Measurements from ENCODE around the gene STK32C.

STK32C gene

DNA sequence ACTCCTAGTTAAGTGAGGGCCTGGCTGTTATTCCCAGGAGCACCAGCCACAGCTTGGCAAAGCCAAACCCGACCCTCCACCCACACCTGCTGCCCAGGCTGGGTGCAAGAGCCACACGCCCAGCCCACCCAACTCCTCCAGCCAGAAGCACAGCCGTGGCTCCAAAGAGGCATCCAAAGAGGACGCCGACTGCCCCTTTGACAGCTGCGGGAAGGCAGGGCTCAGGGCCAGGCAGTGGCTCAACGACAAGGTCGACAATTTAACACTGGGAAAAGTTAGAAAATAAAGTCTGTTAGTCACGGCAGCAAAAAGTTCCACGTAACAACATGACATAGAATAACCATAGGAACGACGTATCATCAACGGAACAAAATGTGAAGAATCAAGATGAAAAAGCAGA lies 66.7 kb downstream of the STK32C start:
- DNase-seq (ENCODE audit: low read depth), result no peak

GRCh38 chr10:132240581-132240980 lies 67.2 kb downstream of the STK32C start:
- no peak overlapping the region for H3K4me3 ChIP-seq (ENCODE audit: low read depth, low read length)
- TF ChIP-seq, protein P1, sequence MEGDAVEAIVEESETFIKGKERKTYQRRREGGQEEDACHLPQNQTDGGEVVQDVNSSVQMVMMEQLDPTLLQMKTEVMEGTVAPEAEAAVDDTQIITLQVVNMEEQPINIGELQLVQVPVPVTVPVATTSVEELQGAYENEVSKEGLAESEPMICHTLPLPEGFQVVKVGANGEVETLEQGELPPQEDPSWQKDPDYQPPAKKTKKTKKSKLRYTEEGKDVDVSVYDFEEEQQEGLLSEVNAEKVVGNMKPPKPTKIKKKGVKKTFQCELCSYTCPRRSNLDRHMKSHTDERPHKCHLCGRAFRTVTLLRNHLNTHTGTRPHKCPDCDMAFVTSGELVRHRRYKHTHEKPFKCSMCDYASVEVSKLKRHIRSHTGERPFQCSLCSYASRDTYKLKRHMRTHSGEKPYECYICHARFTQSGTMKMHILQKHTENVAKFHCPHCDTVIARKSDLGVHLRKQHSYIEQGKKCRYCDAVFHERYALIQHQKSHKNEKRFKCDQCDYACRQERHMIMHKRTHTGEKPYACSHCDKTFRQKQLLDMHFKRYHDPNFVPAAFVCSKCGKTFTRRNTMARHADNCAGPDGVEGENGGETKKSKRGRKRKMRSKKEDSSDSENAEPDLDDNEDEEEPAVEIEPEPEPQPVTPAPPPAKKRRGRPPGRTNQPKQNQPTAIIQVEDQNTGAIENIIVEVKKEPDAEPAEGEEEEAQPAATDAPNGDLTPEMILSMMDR (IDR thresholded peaks at IDR 0.05; ENCODE audit: insufficient read depth, low read depth, low read length, missing control alignments), result no peak
- no peak for DNase-seq (ENCODE audit: low read depth)

More for the DNA sequence above, 66.7 kb downstream of the STK32C start:
- TF ChIP-seq, protein P1 (IDR thresholded peaks at IDR 0.05; ENCODE audit: insufficient read depth, low read depth, low read length, missing control alignments), result no peak
- H3K4me3 ChIP-seq (ENCODE audit: low read depth, low read length), result no peak overlapping the region

DNA sequence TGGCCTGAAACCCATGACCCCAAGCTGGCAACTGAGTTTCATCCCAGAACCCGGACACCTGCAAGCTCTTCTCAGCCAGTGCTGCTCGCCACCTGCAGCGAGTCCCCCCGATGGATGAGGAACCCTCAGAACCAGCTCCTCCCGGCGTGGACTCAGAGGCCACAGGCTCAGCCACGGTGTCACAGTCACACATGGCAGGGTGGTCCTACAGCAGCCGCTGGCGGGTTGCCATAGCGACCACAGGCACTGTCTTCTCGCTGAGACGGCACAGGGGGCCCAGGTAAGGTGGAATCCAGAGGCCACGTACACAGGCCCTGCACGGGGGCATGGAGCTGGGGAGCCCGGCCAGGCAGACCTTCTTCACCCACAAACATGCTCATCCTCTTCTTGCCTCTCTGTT lies 67.6 kb downstream of the STK32C start:
- DNase-seq (ENCODE audit: low read depth), result no peak
- TF ChIP-seq, protein P1 (IDR thresholded peaks at IDR 0.05; ENCODE audit: insufficient read depth, low read depth, low read length, missing control alignments), result no peak
- H3K4me3 ChIP-seq (ENCODE audit: low read depth, low read length), result no peak overlapping the region

- H3K4me3 ChIP-seq (ENCODE audit: low read depth, low read length), result no peak overlapping the region
- no peak for DNase-seq (ENCODE audit: low read depth)
- TF ChIP-seq, protein P1 (IDR thresholded peaks at IDR 0.05; ENCODE audit: insufficient read depth, low read depth, low read length, missing control alignments), result no peak
Measured at GRCh38 chr10:132239126-132240031, 68.4 kb downstream of the STK32C start.

DNA sequence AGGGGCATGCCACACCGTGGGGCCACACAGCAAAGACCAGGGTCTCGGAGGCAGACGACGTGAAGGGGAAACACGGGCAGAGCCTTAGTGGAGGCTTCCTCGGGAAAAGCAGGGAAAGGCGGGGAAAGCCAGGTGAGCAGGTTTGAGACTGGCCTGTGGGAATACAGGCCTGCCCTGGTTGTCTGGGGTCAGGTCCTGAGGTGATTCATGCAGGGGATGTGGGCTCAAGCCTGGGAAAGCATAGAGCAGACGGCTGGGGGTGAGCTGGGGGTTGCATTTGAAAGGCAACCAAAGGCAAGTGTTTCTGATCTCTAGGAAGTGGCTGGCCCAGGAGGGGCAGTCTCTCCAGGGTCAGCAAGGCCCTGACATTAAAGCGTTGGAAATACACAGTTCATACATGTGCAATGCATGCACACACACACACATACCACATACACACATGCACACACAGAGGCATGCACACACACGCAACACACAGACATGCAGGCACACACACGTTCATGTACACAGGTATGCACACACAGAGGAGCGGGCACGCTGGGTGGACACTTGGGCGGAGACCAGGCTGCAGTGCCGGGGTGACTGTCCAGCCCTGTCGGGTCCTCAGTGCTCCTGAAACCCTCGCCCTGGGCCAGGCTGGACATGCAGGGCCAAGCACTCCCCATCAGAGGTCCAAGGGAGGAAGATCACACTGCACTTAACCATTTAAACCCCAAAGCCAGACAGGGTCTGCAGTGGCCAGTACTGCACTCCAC lies 69.2 kb downstream of the STK32C start:
- H3K4me3 ChIP-seq (ENCODE audit: low read depth, low read length), result no peak overlapping the region
- no peak for DNase-seq (ENCODE audit: low read depth)
- TF ChIP-seq, protein P1 (IDR thresholded peaks at IDR 0.05; ENCODE audit: insufficient read depth, low read depth, low read length, missing control alignments), result no peak

DNA sequence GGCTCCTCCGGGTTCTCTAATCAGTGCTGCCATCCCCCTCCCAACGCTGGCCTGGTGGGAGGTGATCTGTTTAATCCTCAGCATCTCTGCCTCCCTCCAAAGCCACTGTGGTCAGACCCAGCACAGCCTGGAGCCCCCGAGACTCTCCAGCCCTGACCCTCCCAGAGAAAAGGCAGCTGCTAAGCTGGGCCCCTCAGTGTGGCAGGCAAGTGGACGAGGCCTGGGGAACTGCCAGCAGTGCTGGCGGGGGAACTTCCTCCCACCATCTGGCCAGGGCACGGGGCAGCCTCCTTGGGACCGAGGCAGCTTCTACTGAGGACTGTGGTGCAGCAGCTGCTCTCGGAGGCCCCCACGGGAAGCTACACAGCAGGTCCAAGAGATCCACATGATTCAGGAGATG lies 69.9 kb downstream of the STK32C start:
- H3K4me3 ChIP-seq (ENCODE audit: low read depth, low read length), result no peak overlapping the region
- DNase-seq (ENCODE audit: low read depth), result no peak
- TF ChIP-seq, protein P1 (IDR thresholded peaks at IDR 0.05; ENCODE audit: insufficient read depth, low read depth, low read length, missing control alignments), result no peak

Measured in GM12865 (cell line).